GM23338 (cell line): ENCODE results near the gene SLBP. TPM values are rescaled to one million over a fixed set of nuclear protein-coding genes. Genes with fewer than 3 reads are reported as not detected.

Experiments
- ATAC-seq: fragments of 200-7000 bp; cut with Tn5 transposase; 3 replicates; pipeline ENCODE4 v1.9.1; 2020
- DNase-seq: peaks from one replicate; pipeline ENCODE4 v3.0.0-alpha.2; 2015; ENCODE audit warnings: low spot score
- H2AFZ ChIP-seq: fragments of 200-600 bp; sonication (generic); 2 replicates; pipeline ENCODE4 v1.8.0; 2016; ENCODE audit warnings: antibody characterized with exemption, mild to moderate bottlenecking, moderate library complexity
- H3F3A ChIP-seq: fragments of 200-600 bp; sonication (generic); replicated peaks from 2 replicates; pipeline ENCODE4 v1.8.0; 2017; ENCODE audit warnings: antibody characterized with exemption, mixed run types, low read depth
- H3K27ac ChIP-seq: fragments of 200-600 bp; sonication (generic); 2 replicates; pipeline ENCODE4 v1.6.1; 2016; ENCODE audit warnings: low read depth
- H3K27me3 ChIP-seq: fragments of 200-600 bp; sonication (generic); 2 replicates; pipeline ENCODE4 v1.8.0; 2016; ENCODE audit warnings: mild to moderate bottlenecking, mixed run types, moderate library complexity; ENCODE audit not compliant: insufficient read depth
- H3K36me3 ChIP-seq: fragments of 200-600 bp; sonication (generic); 2 replicates; pipeline ENCODE4 v1.8.0; 2016; ENCODE audit warnings: mild to moderate bottlenecking; ENCODE audit not compliant: insufficient read depth
- H3K4me1 ChIP-seq: fragments of 200-600 bp; sonication (generic); 2 replicates; pipeline ENCODE4 v1.8.0; 2016; ENCODE audit warnings: mild to moderate bottlenecking, moderate library complexity; ENCODE audit not compliant: insufficient read depth
- H3K4me2 ChIP-seq: fragments of 200-600 bp; sonication (generic); 2 replicates; pipeline ENCODE4 v1.7.1; 2017; ENCODE audit warnings: mixed run types
- H3K4me3 ChIP-seq: fragments of 200-600 bp; sonication (generic); 2 replicates; pipeline ENCODE4 v1.6.1; 2016; ENCODE audit warnings: mixed run types
- H3K79me2 ChIP-seq: fragments of 200-600 bp; sonication (generic); replicated peaks from 2 replicates; pipeline ENCODE4 v1.8.0; 2017; ENCODE audit warnings: mild to moderate bottlenecking; ENCODE audit not compliant: insufficient read depth
- H3K9me2 ChIP-seq: fragments of 200-600 bp; sonication (generic); 2 replicates; pipeline ENCODE4 v1.8.0; 2017; ENCODE audit not compliant: insufficient read depth
- H4K20me1 ChIP-seq: fragments of 200-600 bp; sonication (generic); replicated peaks from 2 replicates; pipeline ENCODE4 v1.8.0; 2017; ENCODE audit warnings: mild to moderate bottlenecking; ENCODE audit not compliant: insufficient read depth
- H3K27ac Mint-ChIP-seq: 2 replicates; pipeline ENCODE4 v1.8.0; 2020; ENCODE audit warnings: inconsistent platforms, mild to moderate bottlenecking, moderate library complexity, mixed read lengths
- H3K27me3 Mint-ChIP-seq: 3 replicates; pipeline ENCODE4 v1.8.0; 2022; ENCODE audit warnings: low read depth, mild to moderate bottlenecking, moderate library complexity, mixed read lengths, inconsistent platforms; ENCODE audit not compliant: insufficient read depth, poor library complexity
- H3K36me3 Mint-ChIP-seq: 3 replicates; pipeline ENCODE4 v1.8.0; 2021; ENCODE audit warnings: low read depth, mild to moderate bottlenecking, inconsistent platforms, moderate library complexity, mixed read lengths
- H3K4me1 Mint-ChIP-seq: 3 replicates; pipeline ENCODE4 v1.8.0; 2020; ENCODE audit warnings: mild to moderate bottlenecking, inconsistent platforms, mixed read lengths
- H3K4me3 Mint-ChIP-seq: 3 replicates; pipeline ENCODE4 v1.8.0; 2021; ENCODE audit warnings: moderate library complexity, mild to moderate bottlenecking, inconsistent platforms, mixed read lengths
- H3K9me3 Mint-ChIP-seq: 3 replicates; pipeline ENCODE4 v1.8.0; 2020; ENCODE audit warnings: moderate library complexity, mild to moderate bottlenecking, inconsistent platforms, mixed read lengths
- CREB1 ChIP-seq: fragments of 250-450 bp; sonication (Bioruptor Pico); IDR thresholded peaks from 2 replicates; pipeline ENCODE4 v1.5.0; 2020; ENCODE audit warnings: low read depth, mild to moderate bottlenecking, moderate library complexity
- EZH2 ChIP-seq: fragments of 200-600 bp; sonication (generic); IDR thresholded peaks from one replicate; pipeline ENCODE4 v1.8.0; 2017; ENCODE audit warnings: antibody characterized with exemption, mild to moderate bottlenecking, low read depth; ENCODE audit not compliant: unreplicated experiment
- EZH2phosphoT487 ChIP-seq: fragments of 200-600 bp; sonication (generic); IDR thresholded peaks from one replicate; pipeline ENCODE4 v1.8.1; 2018; ENCODE audit warnings: antibody characterized with exemption; ENCODE audit not compliant: unreplicated experiment
- JUNB ChIP-seq: IDR thresholded peaks from one replicate; pipeline ENCODE4 v1.6.1; 2016; ENCODE audit warnings: antibody characterized with exemption; ENCODE audit not compliant: unreplicated experiment
- NANOG ChIP-seq: IDR thresholded peaks from 2 replicates; pipeline ENCODE4 v1.6.1; 2016; ENCODE audit warnings: antibody characterized with exemption, borderline replicate concordance
- POLR2AphosphoS5 ChIP-seq: IDR thresholded peaks from 2 replicates; pipeline ENCODE4 v1.6.1; 2016; ENCODE audit warnings: antibody characterized with exemption, low read depth
- REST ChIP-seq: IDR thresholded peaks from one replicate; pipeline ENCODE4 v1.6.1; 2018; ENCODE audit warnings: antibody characterized with exemption; ENCODE audit not compliant: unreplicated experiment
- ZNF114 ChIP-seq: fragments of 250-450 bp; sonication (Bioruptor Pico); IDR thresholded peaks from 2 replicates; pipeline ENCODE4 v1.5.0; 2020; ENCODE audit warnings: mild to moderate bottlenecking, moderate library complexity
- ZNF331 ChIP-seq: fragments of 250-450 bp; sonication (Bioruptor Pico); IDR thresholded peaks from 2 replicates; pipeline ENCODE4 v1.5.0; 2020; ENCODE audit warnings: low read depth, mild to moderate bottlenecking, moderate library complexity
- ZNF462 ChIP-seq: fragments of 250-450 bp; sonication (Bioruptor Pico); IDR thresholded peaks from 2 replicates; pipeline ENCODE4 v1.5.0; 2020; ENCODE audit warnings: mild to moderate bottlenecking, moderate library complexity
- polyA plus RNA-seq: library from polyadenylated mRNA; unstranded; fragments of >200 nt; fragmentation: Nextera tagmentation; extraction: Ambion mirVana; gene quantifications from 2 replicates; pipeline ENCODE4 v1.2.1, GENCODE V29; 2016
- total RNA-seq: library from RNA; depleted of rRNA; stranded (reverse); fragments of >200 nt; shearing (Covaris generic); gene quantifications from 2 replicates; pipeline ENCODE4 v1.2.3, GENCODE V29; 2014

Gene SLBP
- total and polyA plus RNA-seq, 2 experiments from 2014 or later = 54.4 to 58.6 TPM

GRCh38 chr4:1711571-1712215, 426 bp downstream of the SLBP start (continued):
- TF ChIP-seq REST = no peak
- TF ChIP-seq EZH2 = no peak
- no peak for TF ChIP-seq JUNB

GRCh38 chr4:1711055-1711570, 1.0 kb downstream of the SLBP start:
- ATAC-seq (no peak; the same call in 2 of the 3 replicates), DNase-seq (peak; percentile 18)
- Histone ChIP-seq H3F3A (peaks cover 14% of the 10 kb centered on the region), H3K4me3 (peak overlapping the region; percentile 89), H2AFZ (peak overlapping the region; percentile 86), H3K27me3 (no peaks in the 10 kb centered on the region), H3K36me3 (0 out of 2 replicates have a peak, but pooled peaks cover 4% of the 10 kb centered on the region), H3K4me2 (peak overlapping the region; percentile 98), H3K4me1 (peaks cover 9% of the 10 kb centered on the region; the same call in 1 of the 2 replicates), H3K9me2 (no peaks in the 10 kb centered on the region), H4K20me1 (peaks cover 30% of the 10 kb centered on the region), H3K27ac (no peak overlapping the region), H3K79me2 (peaks cover 61% of the 10 kb centered on the region)
- peak overlapping the region; percentile 86; the same call in 1 of the 2 replicates for H3K27ac Mint-ChIP-seq
- peaks cover 23% of the 10 kb centered on the region for H3K4me1 Mint-ChIP-seq
- H3K4me3 Mint-ChIP-seq = peak overlapping the region; percentile 92
- H3K36me3 Mint-ChIP-seq = peaks cover 38% of the 10 kb centered on the region
- H3K27me3 Mint-ChIP-seq = peaks cover 18% of the 10 kb centered on the region
- H3K9me3 Mint-ChIP-seq = no peaks in the 10 kb centered on the region
- TF ChIP-seq REST (no peak), ZNF462 (no peak), ZNF331 (CRISPR knock-in tag) (no peak), EZH2 (no peak), EZH2phosphoT487 (no peak), JUNB (no peak), POLR2AphosphoS5 (no peak), CREB1 (CRISPR knock-in tag) (no peak), ZNF114 (no peak), NANOG (no peak)
